ENCODE data around the gene C1orf52.

Gene C1orf52

GRCh38 chr1:85228972-85229371 is 30.5 kb downstream of the C1orf52 start:
- no peak for DNase-seq

- no peak for DNase-seq
Measured at GRCh38 chr1:85225624-85226380, 33.7 kb downstream of the C1orf52 start.

GRCh38 chr1:85224734-85225623 is 34.5 kb downstream of the C1orf52 start:
- peak; percentile 75 for DNase-seq

- no peak for DNase-seq
Measured at GRCh38 chr1:85224295-85224694, 35.2 kb downstream of the C1orf52 start.

- DNase-seq, result no peak
Measured at GRCh38 chr1:85223334-85223733, 36.1 kb downstream of the C1orf52 start.

GRCh38 chr1:85220756-85221201 is 38.7 kb downstream of the C1orf52 start:
- no peak for DNase-seq

GRCh38 chr1:85219853-85220610 is 39.4 kb downstream of the C1orf52 start:
- no peak for DNase-seq

GRCh38 chr1:85216697-85217096 is 42.8 kb downstream of the C1orf52 start:
- no peak for DNase-seq

- no peak for DNase-seq
Measured at GRCh38 chr1:85214654-85215053, 44.8 kb downstream of the C1orf52 start.

GRCh38 chr1:85208488-85208887 is 51.0 kb downstream of the C1orf52 start:
- no peak for DNase-seq

- no peak for DNase-seq
Measured at GRCh38 chr1:85203573-85204171, 55.8 kb downstream of the C1orf52 start.

- no peak for DNase-seq
Measured at GRCh38 chr1:85202864-85203255, 56.6 kb downstream of the C1orf52 start.

- DNase-seq, result no peak
Measured at GRCh38 chr1:85202092-85202863, 57.2 kb downstream of the C1orf52 start.

- no peak for DNase-seq
Measured at GRCh38 chr1:85201340-85202091, 57.9 kb downstream of the C1orf52 start.

- peak; percentile 17 for DNase-seq
Measured at GRCh38 chr1:85200463-85201339, 58.8 kb downstream of the C1orf52 start, which contains the start of gene SYDE2. Gene SYDE2, minus strand, starts transcription at chr1:85201016. Its CDS starts 20 bp downstream, at chr1:85200996.

Data from NCI-H187 treated with DMSO at 0.1 percent for 48 hours (cell line).